ENCODE results near the gene HECTD3.

- TF ChIP-seq CTCF (IDR thresholded peaks at IDR 0.05; ENCODE audit: insufficient read depth, low read length, poor library complexity, severe bottlenecking) (no peak), EZH2phosphoT487 (conservative IDR thresholded peaks at IDR 0.05; ENCODE audit: low read length) (no peak)
These were observed 25.3 kb downstream of the HECTD3 start for GRCh38 chr1:44985747-44986359.

Data from SU-DHL-6 (cell line).